Measurements from ENCODE around the gene NPNT. TPM values are rescaled to one million over a fixed set of nuclear protein-coding genes. Genes with fewer than 3 reads are reported as not detected.

The NPNT gene
- total RNA-seq, 1 donor from 2014 or later = 263 TPM

GRCh38 chr4:105934386-105934785, 39.1 kb downstream of the NPNT start:
- no peak overlapping the region for H3K27ac ChIP-seq
- ATAC-seq = no peak

DNA sequence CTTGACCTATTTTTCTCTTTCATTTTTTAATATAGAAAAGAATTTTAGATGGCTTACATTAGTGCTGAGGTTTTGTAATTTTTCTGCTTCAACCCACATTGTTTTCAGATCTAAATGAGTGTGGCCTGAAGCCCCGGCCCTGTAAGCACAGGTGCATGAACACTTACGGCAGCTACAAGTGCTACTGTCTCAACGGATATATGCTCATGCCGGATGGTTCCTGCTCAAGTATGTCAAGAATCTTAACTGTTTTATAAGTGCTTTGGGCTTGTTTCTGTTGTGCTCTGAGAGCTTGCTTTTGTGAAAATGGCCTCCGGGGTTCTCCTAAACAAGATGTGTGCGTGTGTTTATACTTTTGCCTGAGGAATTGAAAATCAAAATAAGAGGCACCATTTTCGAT, 41.6 kb downstream of the NPNT start:
- no peak overlapping the region for H3K27ac ChIP-seq
- H3K36me3 ChIP-seq = peaks cover 17% of the 10 kb centered on the region
- no peaks in the 10 kb centered on the region for H3K9me3 ChIP-seq
- H3K4me3 ChIP-seq = no peak overlapping the region
- intact Hi-C loops (cut with DNase I) = no loop called here
- TF ChIP-seq CTCF (IDR thresholded peaks at IDR 0.05) = no peak
- peak; percentile 91 for ATAC-seq
- no peak for DNase-seq
- no peaks in the 10 kb centered on the region for H3K4me1 ChIP-seq
- no peaks in the 10 kb centered on the region for H3K27me3 ChIP-seq

More at GRCh38 chr4:105934386-105934785, 39.1 kb downstream of the NPNT start:
- no peak for DNase-seq
- intact Hi-C loops (cut with DNase I) = no loop called here
- no peak for TF ChIP-seq CTCF (IDR thresholded peaks at IDR 0.05)
- no peaks in the 10 kb centered on the region for H3K9me3 ChIP-seq
- H3K4me1 ChIP-seq = no peaks in the 10 kb centered on the region
- peaks cover 8% of the 10 kb centered on the region for H3K36me3 ChIP-seq
- no peaks in the 10 kb centered on the region for H3K27me3 ChIP-seq
- H3K4me3 ChIP-seq = no peak overlapping the region

DNA sequence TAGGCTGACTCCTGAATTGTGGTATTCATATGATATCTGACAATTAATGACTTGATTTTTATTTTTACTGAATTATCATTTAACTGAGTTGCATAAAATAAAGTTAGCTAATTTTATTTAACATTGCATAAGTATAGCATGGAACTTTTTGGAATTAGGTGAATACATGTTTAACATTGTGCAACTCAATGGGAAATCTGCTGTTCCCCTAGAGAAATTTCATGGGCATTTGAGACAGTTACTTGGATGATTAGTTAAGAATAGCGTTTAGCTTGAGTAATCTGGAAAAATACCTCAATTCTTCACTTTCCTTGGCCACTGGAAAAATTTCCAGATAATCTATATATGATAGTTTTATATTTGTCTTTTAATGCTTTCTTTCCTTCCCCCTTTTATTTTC, 42.5 kb downstream of the NPNT start:
- Histone ChIP-seq H3K36me3 (peaks cover 21% of the 10 kb centered on the region), H3K9me3 (no peaks in the 10 kb centered on the region), H3K27me3 (no peaks in the 10 kb centered on the region), H3K4me1 (no peaks in the 10 kb centered on the region), H3K27ac (no peak overlapping the region), H3K4me3 (no peak overlapping the region)
- DNase-seq (no peak), ATAC-seq (no peak)
- no peak for TF ChIP-seq CTCF (IDR thresholded peaks at IDR 0.05)
- intact Hi-C loops (cut with DNase I) = no loop called here

- DNase-seq (no peak), ATAC-seq (no peak)
- no peak overlapping the region for H3K27ac ChIP-seq
- H3K4me1 ChIP-seq = no peaks in the 10 kb centered on the region
- TF ChIP-seq CTCF (IDR thresholded peaks at IDR 0.05) = no peak
- peaks cover 20% of the 10 kb centered on the region for H3K36me3 ChIP-seq
- H3K9me3 ChIP-seq = no peaks in the 10 kb centered on the region
- H3K27me3 ChIP-seq = no peaks in the 10 kb centered on the region
- H3K4me3 ChIP-seq = no peak overlapping the region
- intact Hi-C loops (cut with DNase I) = no loop called here
These were observed 48.0 kb downstream of the NPNT start for GRCh38 chr4:105943234-105943633.

- Histone ChIP-seq H3K27me3 (no peaks in the 10 kb centered on the region), H3K36me3 (peaks cover 20% of the 10 kb centered on the region), H3K27ac (no peak overlapping the region), H3K4me1 (no peaks in the 10 kb centered on the region), H3K9me3 (no peaks in the 10 kb centered on the region), H3K4me3 (no peak overlapping the region)
- ATAC-seq (peak; percentile 45), DNase-seq (no peak)
- no peak for TF ChIP-seq CTCF (IDR thresholded peaks at IDR 0.05)
- intact Hi-C loops (cut with DNase I) = no loop called here
These were observed 49.3 kb downstream of the NPNT start for GRCh38 chr4:105944540-105944939.

GRCh38 chr4:105946771-105947170, 51.5 kb downstream of the NPNT start:
- ATAC-seq (no peak), DNase-seq (no peak)
- no peaks in the 10 kb centered on the region for H3K9me3 ChIP-seq
- no peak overlapping the region for H3K27ac ChIP-seq
- no peaks in the 10 kb centered on the region for H3K27me3 ChIP-seq
- H3K4me3 ChIP-seq = no peak overlapping the region
- no peak for TF ChIP-seq CTCF (IDR thresholded peaks at IDR 0.05)
- peaks cover 13% of the 10 kb centered on the region for H3K36me3 ChIP-seq
- no peaks in the 10 kb centered on the region for H3K4me1 ChIP-seq
- intact Hi-C loops (cut with DNase I) = no loop called here

Measured in upper lobe of right lung (tissue), 1 donor.